IMR-90 (cell line): ENCODE data around the gene VCP. TPM values are rescaled to one million over a fixed set of nuclear protein-coding genes. Genes with fewer than 3 reads are reported as not detected.

ENCODE experiments used
- ATAC-seq: fragments of 200-7000 bp; cut with Tn5 transposase; 2 replicates; pipeline ENCODE4 v1.9.1; 2020; ENCODE audit warnings: low read depth, mild to moderate bottlenecking, moderate library complexity
- BruUV-seq: library from RNA; stranded (reverse); fragments of 400-500 nt; replicated peaks from 2 replicates; lab custom pipeline; 2021; lab: Mats Ljungman, UMichigan
- CTCF ChIA-PET: fragments of 300-600 bp; formaldehyde crosslinking; extraction: SDS; loops from one replicate; lab custom pipeline; 2021; ENCODE audit warnings: antibody characterized with exemption; lab: Yijun Ruan, JAX
- POLR2A ChIA-PET: fragments of 300-600 bp; sonication (Branson Sonifier 250); formaldehyde crosslinking; loops from one replicate; lab custom pipeline; 2022; ENCODE audit warnings: antibody characterized with exemption; ENCODE audit not compliant: unreplicated experiment; lab: Charles Lee
- DNase-seq: peaks from one replicate; pipeline ENCODE4 v3.0.0; 2013
- H2AFZ ChIP-seq: replicated peaks from 2 replicates; pipeline ENCODE3; 2013; ENCODE audit warnings: low read length, mild to moderate bottlenecking; ENCODE audit not compliant: poor library complexity
- H2AK5ac ChIP-seq: 2 replicates; pipeline ENCODE4 v1.6.1; 2013; ENCODE audit warnings: low read depth, low read length, inconsistent platforms
- H2AK9ac ChIP-seq: replicated peaks from 2 replicates; pipeline ENCODE3; 2013; ENCODE audit warnings: mild to moderate bottlenecking, low read depth, low read length, moderate library complexity; ENCODE audit not compliant: poor library complexity
- H2BK120ac ChIP-seq: 2 replicates; pipeline ENCODE4 v1.6.1; 2013; ENCODE audit warnings: low read depth, low read length, inconsistent platforms
- H2BK15ac ChIP-seq: 3 replicates; pipeline ENCODE4 v1.6.1; 2013; ENCODE audit warnings: low read depth, low read length, inconsistent platforms
- H2BK20ac ChIP-seq: 2 replicates; pipeline ENCODE4 v1.6.1; 2013; ENCODE audit warnings: low read depth, mild to moderate bottlenecking, inconsistent platforms, low read length, moderate library complexity
- H2BK5ac ChIP-seq: 2 replicates; pipeline ENCODE4 v1.6.1; 2013; ENCODE audit warnings: mild to moderate bottlenecking, low read depth, low read length, inconsistent platforms; ENCODE audit not compliant: poor library complexity, severe bottlenecking
- H3K14ac ChIP-seq: replicated peaks from 2 replicates; pipeline ENCODE4 v1.6.1; 2013; ENCODE audit warnings: low read depth, low read length, inconsistent platforms
- H3K18ac ChIP-seq: 2 replicates; pipeline ENCODE4 v1.6.1; 2013; ENCODE audit warnings: low read depth, low read length, control low read depth
- H3K23ac ChIP-seq: 2 replicates; pipeline ENCODE4 v1.6.1; 2013; ENCODE audit warnings: low read depth, low read length, inconsistent platforms
- H3K27ac ChIP-seq: 2 replicates; pipeline ENCODE4 v1.5.1; 2013; ENCODE audit warnings: mild to moderate bottlenecking, control low read depth, low read length; ENCODE audit not compliant: insufficient read depth
- H3K27me3 ChIP-seq: 2 replicates; pipeline ENCODE4 v1.6.1; 2013; ENCODE audit warnings: low read length; ENCODE audit not compliant: control insufficient read depth, insufficient read depth
- H3K36me3 ChIP-seq: 2 replicates; pipeline ENCODE4 v1.6.1; 2013; ENCODE audit warnings: low read length, mixed read lengths; ENCODE audit not compliant: control insufficient read depth, insufficient read depth
- H3K4ac ChIP-seq: 2 replicates; pipeline ENCODE4 v1.6.1; 2013; ENCODE audit warnings: low read depth, low read length, inconsistent platforms
- H3K4me1 ChIP-seq: 2 replicates; pipeline ENCODE4 v1.6.1; 2013; ENCODE audit warnings: low read length, mixed read lengths; ENCODE audit not compliant: control insufficient read depth, insufficient read depth
- H3K4me2 ChIP-seq: 2 replicates; pipeline ENCODE4 v1.6.1; 2013; ENCODE audit warnings: low read depth, mild to moderate bottlenecking, control low read depth, low read length, moderate library complexity
- H3K4me3 ChIP-seq: 2 replicates; pipeline ENCODE4 v1.5.1; 2013; ENCODE audit warnings: low read depth, mild to moderate bottlenecking, control low read depth, low read length, moderate library complexity; ENCODE audit not compliant: insufficient read depth
- H3K56ac ChIP-seq: 2 replicates; pipeline ENCODE4 v1.6.1; 2013; ENCODE audit warnings: low read length, inconsistent platforms; ENCODE audit not compliant: insufficient read depth; ENCODE audit errors: extremely low read depth
- H3K79me1 ChIP-seq, 2 experiments: 2 replicates each; pipeline ENCODE4 v1.6.1; 2013; ENCODE audit warnings: low read length in 2 of 2, inconsistent platforms in 1 of 2, low read depth in 1 of 2
- H3K9ac ChIP-seq: 2 replicates; pipeline ENCODE4 v1.6.1; 2013; ENCODE audit warnings: low read depth, low read length, control low read depth
- H3K9me1 ChIP-seq: 2 replicates; pipeline ENCODE4 v1.6.1; 2013; ENCODE audit warnings: low read length, inconsistent platforms; ENCODE audit not compliant: insufficient read depth
- H3K9me3 ChIP-seq: 2 replicates; pipeline ENCODE4 v1.6.1; 2013; ENCODE audit warnings: low read length; ENCODE audit not compliant: control insufficient read depth, insufficient read depth
- H4K20me1 ChIP-seq: 2 replicates; pipeline ENCODE4 v1.6.1; 2013; ENCODE audit warnings: low read length, inconsistent platforms; ENCODE audit not compliant: insufficient read depth
- H4K5ac ChIP-seq: 2 replicates; pipeline ENCODE4 v1.6.1; 2013; ENCODE audit warnings: mild to moderate bottlenecking, low read depth, low read length, control low read depth
- H4K8ac ChIP-seq, 2 experiments: 2 replicates each; pipeline ENCODE4 v1.6.1; 2013; ENCODE audit warnings: low read depth in 2 of 2, low read length in 2 of 2, control low read depth in 1 of 2, inconsistent platforms in 1 of 2
- H4K91ac ChIP-seq: 2 replicates; pipeline ENCODE4 v1.6.1; 2013; ENCODE audit warnings: low read depth, low read length, inconsistent platforms; ENCODE audit not compliant: insufficient read depth
- CEBPB ChIP-seq: IDR thresholded peaks from 2 replicates; pipeline ENCODE4 v1.6.1; 2012; ENCODE audit warnings: low read depth, low read length, improper control_type of control experiment
- MAZ ChIP-seq: IDR thresholded peaks from 2 replicates; pipeline ENCODE4 v1.6.1; 2012; ENCODE audit warnings: low read depth, mild to moderate bottlenecking, low read length, improper control_type of control experiment, moderate library complexity, borderline replicate concordance
- RCOR1 ChIP-seq: IDR thresholded peaks from 2 replicates; pipeline ENCODE4 v1.6.1; 2012; ENCODE audit warnings: mild to moderate bottlenecking, low read length, improper control_type of control experiment; ENCODE audit not compliant: insufficient replicate concordance
- RFX5 ChIP-seq: IDR thresholded peaks from 2 replicates; pipeline ENCODE4 v1.8.0; 2012; ENCODE audit warnings: low read depth, mild to moderate bottlenecking, low read length, moderate library complexity
- SMC3 ChIP-seq: fragments of 150-350 bp; IDR thresholded peaks from 2 replicates; pipeline ENCODE4 v1.6.1; 2016; ENCODE audit warnings: low read depth, mild to moderate bottlenecking, antibody characterized with exemption, low read length, moderate library complexity
- WGBS, 2 experiments: methylation state at CpG; one replicate each; pipeline versions ENCODE4 v1.1.5 to v1.1.7; 2013; ENCODE audit warnings: missing lambda C conversion rate in 2 of 2; ENCODE audit not compliant: insufficient read length in 1 of 2; ENCODE audit errors: extremely low coverage in 2 of 2; 5-methylcytosine and 5-hydroxymethylcytosine counted together
- dilution Hi-C: fragments of 300-500 bp; cut with HindIII; formaldehyde crosslinking; loops from one replicate; pipeline ENCODE4 v1.14.3; 2018; ENCODE audit warnings: low sequenced_read_pairs; ENCODE audit not compliant: unreplicated experiment
- in situ Hi-C: fragments of 300-500 bp; cut with MboI; formaldehyde crosslinking; loops from 3 replicates; pipeline ENCODE4 v1.14.3; 2019; ENCODE audit warnings: low sequenced_read_pairs, inconsistent platforms, mixed read lengths
- intact Hi-C: fragments of 100-400 bp; cut with micrococcal nuclease; formaldehyde crosslinking; loops from 2 replicates; pipeline ENCODE4 v1.10.0; 2022
- polyA plus RNA-seq, 3 experiments: library from polyadenylated mRNA; depleted of rRNA; stranded (reverse); fragments of >200 nt; gene quantifications; 2 replicates each; pipeline ENCODE4 v1.2.3, GENCODE V29; 2012; ENCODE audit warnings: low replicate concordance in 1 of 3
- total RNA-seq: library from RNA; depleted of rRNA; stranded (reverse); fragments of >200 nt; gene quantifications from 2 replicates; pipeline ENCODE4 v1.2.3, GENCODE V29; 2012
- TF ChIP-seq, protein P1 (sequence below): conservative IDR thresholded peaks from 2 replicates; pipeline ENCODE4 v1.5.1; 2012; ENCODE audit warnings: mild to moderate bottlenecking, low read depth, low read length, improper control_type of control experiment
- TF ChIP-seq, protein P2 (sequence below): fragments of 150-350 bp; IDR thresholded peaks from 2 replicates; pipeline ENCODE4 v1.6.1; 2017; ENCODE audit warnings: mild to moderate bottlenecking, antibody characterized with exemption, low read length, low read depth

Gene VCP
- total and polyA plus RNA-seq, 2 of the 4 experiments (the other 2 are of a cell fraction) = 292 to 516 TPM

DNA sequence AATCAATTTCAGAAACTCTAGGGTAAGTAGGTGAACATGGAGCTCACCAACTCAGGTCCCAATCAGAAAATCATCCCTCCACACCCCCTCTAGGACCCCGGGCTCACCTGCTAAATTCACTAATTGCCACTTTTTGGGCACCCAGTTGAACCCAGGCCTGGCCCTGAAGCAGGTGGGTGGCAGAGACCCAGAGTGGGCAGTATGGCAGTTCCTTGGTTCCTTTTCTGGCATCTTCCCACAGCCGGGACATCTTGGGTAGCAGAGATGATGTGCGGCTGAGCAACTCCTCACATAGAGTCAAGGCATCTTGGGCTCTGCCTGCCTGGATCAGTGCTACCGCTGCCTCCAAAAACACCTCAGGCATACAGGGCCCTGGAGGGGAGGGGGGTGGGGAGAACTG lies 2.9 kb upstream of the VCP start:
- Histone ChIP-seq H3K9me1 (peaks cover 19% of the 10 kb centered on the region), H3K36me3 (no peaks in the 10 kb centered on the region; the same call in 1 of the 2 replicates), H3K4ac (no peak overlapping the region), H3K14ac (no peak overlapping the region), H3K4me1 (peaks cover 9% of the 10 kb centered on the region), H3K18ac (no peak overlapping the region), H2BK15ac (no peak overlapping the region), H3K79me1 (peaks cover 14 to 58% of the 10 kb centered on the region in 2 experiments; a peak in 3 of 4 replicates), H4K20me1 (peaks cover 21% of the 10 kb centered on the region), H2AK5ac (no peak overlapping the region), H2BK5ac (no peak overlapping the region), H2BK120ac (no peak overlapping the region), H3K4me2 (no peak overlapping the region), H3K56ac (no peak overlapping the region), H4K5ac (no peak overlapping the region), H3K27ac (no peak overlapping the region), H2AFZ (no peak overlapping the region), H3K23ac (no peak overlapping the region), H4K91ac (no peak overlapping the region), H4K8ac (no peak overlapping the region), H2BK20ac (no peak overlapping the region), H3K4me3 (no peak overlapping the region), H3K9me3 (no peaks in the 10 kb centered on the region), H3K9ac (no peak overlapping the region), H2AK9ac (no peak overlapping the region), H3K27me3 (no peaks in the 10 kb centered on the region)
- ATAC-seq (no peak), DNase-seq (no peak)
- WGBS, 2 experiments = 100% methylated on average over 1 of the region's 4 CpGs; no CpG with 5 or more reads in 1 of the 2 experiments
- TF ChIP-seq RCOR1 = no peak
- TF ChIP-seq, protein P1, sequence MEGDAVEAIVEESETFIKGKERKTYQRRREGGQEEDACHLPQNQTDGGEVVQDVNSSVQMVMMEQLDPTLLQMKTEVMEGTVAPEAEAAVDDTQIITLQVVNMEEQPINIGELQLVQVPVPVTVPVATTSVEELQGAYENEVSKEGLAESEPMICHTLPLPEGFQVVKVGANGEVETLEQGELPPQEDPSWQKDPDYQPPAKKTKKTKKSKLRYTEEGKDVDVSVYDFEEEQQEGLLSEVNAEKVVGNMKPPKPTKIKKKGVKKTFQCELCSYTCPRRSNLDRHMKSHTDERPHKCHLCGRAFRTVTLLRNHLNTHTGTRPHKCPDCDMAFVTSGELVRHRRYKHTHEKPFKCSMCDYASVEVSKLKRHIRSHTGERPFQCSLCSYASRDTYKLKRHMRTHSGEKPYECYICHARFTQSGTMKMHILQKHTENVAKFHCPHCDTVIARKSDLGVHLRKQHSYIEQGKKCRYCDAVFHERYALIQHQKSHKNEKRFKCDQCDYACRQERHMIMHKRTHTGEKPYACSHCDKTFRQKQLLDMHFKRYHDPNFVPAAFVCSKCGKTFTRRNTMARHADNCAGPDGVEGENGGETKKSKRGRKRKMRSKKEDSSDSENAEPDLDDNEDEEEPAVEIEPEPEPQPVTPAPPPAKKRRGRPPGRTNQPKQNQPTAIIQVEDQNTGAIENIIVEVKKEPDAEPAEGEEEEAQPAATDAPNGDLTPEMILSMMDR = no peak
- TF ChIP-seq RFX5 = no peak
- no peak for TF ChIP-seq MAZ
- TF ChIP-seq, protein P2, sequence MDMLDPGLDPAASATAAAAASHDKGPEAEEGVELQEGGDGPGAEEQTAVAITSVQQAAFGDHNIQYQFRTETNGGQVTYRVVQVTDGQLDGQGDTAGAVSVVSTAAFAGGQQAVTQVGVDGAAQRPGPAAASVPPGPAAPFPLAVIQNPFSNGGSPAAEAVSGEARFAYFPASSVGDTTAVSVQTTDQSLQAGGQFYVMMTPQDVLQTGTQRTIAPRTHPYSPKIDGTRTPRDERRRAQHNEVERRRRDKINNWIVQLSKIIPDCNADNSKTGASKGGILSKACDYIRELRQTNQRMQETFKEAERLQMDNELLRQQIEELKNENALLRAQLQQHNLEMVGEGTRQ = no peak
- no peak for TF ChIP-seq SMC3
- no peak for TF ChIP-seq CEBPB
- POLR2A ChIA-PET = no interaction called here
- CTCF ChIA-PET = no interaction called here
- intact Hi-C loops = loop anchor here (10.0 kb wide), 1 partner anchor 311 kb away; no protein-coding TSS in a partner anchor
- no TSS peak for BruUV-seq
- dilution Hi-C loops = no loop called here
- in situ Hi-C loops = no loop called here
